Esophagus muscularis mucosa (tissue), 4 donors: ENCODE measurements around the gene FRMD1.

Experiments used
- CTCF ChIP-seq, 3 experiments: fragments of 200-600 bp in 2 of 3; fragments of 450-650 bp in 1 of 3; sonication (generic) in 2 of 3; IDR thresholded peaks; one replicate each; pipeline ENCODE4 v1.5.1; 2017 to 2019; ENCODE audit warnings: antibody characterized with exemption in 3 of 3, mild to moderate bottlenecking in 2 of 3, moderate library complexity in 1 of 3
- EP300 ChIP-seq: sonication (generic); formaldehyde crosslinking; IDR thresholded peaks from one replicate; pipeline ENCODE4 v1.6.1; 2017; ENCODE audit warnings: antibody characterized with exemption
- POLR2A ChIP-seq: fragments of 450-650 bp; IDR thresholded peaks from one replicate; pipeline ENCODE4 v1.6.1; 2017; ENCODE audit warnings: antibody characterized with exemption, moderate library complexity, mild to moderate bottlenecking, low read depth
- POLR2AphosphoS5 ChIP-seq, 2 donors: sonication (generic); formaldehyde crosslinking; IDR thresholded peaks; one replicate each; pipeline ENCODE4 v1.6.1; 2017; ENCODE audit warnings: antibody characterized with exemption in 2 of 2

- no peak for TF ChIP-seq EP300
- no peak for TF ChIP-seq POLR2A
- no peak for TF ChIP-seq CTCF (IDR thresholded peaks at IDR 0.05)
- no peak for TF ChIP-seq POLR2AphosphoS5 (IDR thresholded peaks at IDR 0.05)
These were observed 24.0 kb downstream of the FRMD1 start for GRCh38 chr6:168054765-168055560.
